GM19463 (cell line): ENCODE measurements around the gene WDR91.
"Not testable (repeated sequence)": the region's sequence is repeated elsewhere in the genome, so short reads cannot be mapped to it uniquely, and the experiment has no call there.

Source experiments
- ATAC-seq: cut with Tn5 transposase; IDR thresholded peaks from one replicate; pipeline ENCODE4 v1.9.1; 2021; ENCODE audit warnings: mild to moderate bottlenecking, moderate library complexity; ENCODE audit not compliant: unreplicated experiment

WDR91 gene

GRCh38 chr7:135234095-135234494 lies 22.8 kb upstream of the WDR91 start:
- not testable (repeated sequence) for ATAC-seq

GRCh38 chr7:135233570-135233969 lies 22.2 kb upstream of the WDR91 start, which contains the start of gene STRA8:
Gene STRA8, plus strand, starts transcription at chr7:135233838. Its CDS starts 6,687 bp downstream, at chr7:135240525.
- no peak for ATAC-seq

GRCh38 chr7:135232720-135233119 lies 21.4 kb upstream of the WDR91 start:
- ATAC-seq = no peak

GRCh38 chr7:135232087-135232486 lies 20.8 kb upstream of the WDR91 start:
- no peak for ATAC-seq

- ATAC-seq = no peak
These were observed 20.4 kb upstream of the WDR91 start for GRCh38 chr7:135231686-135232085.

GRCh38 chr7:135224027-135224426 lies 12.7 kb upstream of the WDR91 start:
- no peak for ATAC-seq

GRCh38 chr7:135217645-135218509 lies 6.6 kb upstream of the WDR91 start:
- no peak for ATAC-seq

- ATAC-seq = no peak
These were observed 4.4 kb upstream of the WDR91 start for GRCh38 chr7:135215698-135216097.

GRCh38 chr7:135215180-135215579 lies 3.9 kb upstream of the WDR91 start:
- no peak for ATAC-seq

GRCh38 chr7:135213831-135214230 lies 2.5 kb upstream of the WDR91 start:
- ATAC-seq = no peak

- not testable (repeated sequence) for ATAC-seq
These were observed 790 bp upstream of the WDR91 start for GRCh38 chr7:135211946-135212685.

GRCh38 chr7:135210888-135211178 lies 493 bp downstream of the WDR91 start:
- no peak for ATAC-seq

- no peak for ATAC-seq
These were observed 2.0 kb downstream of the WDR91 start for GRCh38 chr7:135209225-135209834.

GRCh38 chr7:135208102-135208793 lies 3.1 kb downstream of the WDR91 start:
- ATAC-seq = no peak

GRCh38 chr7:135207406-135208101 lies 3.8 kb downstream of the WDR91 start:
- ATAC-seq = no peak

GRCh38 chr7:135206941-135207391 lies 4.4 kb downstream of the WDR91 start:
- ATAC-seq = peak; percentile 24

GRCh38 chr7:135205850-135206249 lies 5.5 kb downstream of the WDR91 start:
- ATAC-seq = no peak

GRCh38 chr7:135204876-135205275 lies 6.5 kb downstream of the WDR91 start:
- ATAC-seq = no peak

- ATAC-seq = no peak
These were observed 7.0 kb downstream of the WDR91 start for GRCh38 chr7:135204341-135204749.

- ATAC-seq = no peak
These were observed 10.0 kb downstream of the WDR91 start for GRCh38 chr7:135201350-135201749.
